SK-N-MC (cell line): ENCODE measurements around the gene PC.

Experiments
- DNase-seq: peaks from one replicate; pipeline ENCODE4 v3.0.0-alpha.2; 2011; ENCODE audit warnings: low read depth, low spot score
- H3K27ac ChIP-seq: fragments of 200-600 bp; sonication (generic); 2 replicates; pipeline ENCODE4 v1.5.1; 2016; ENCODE audit warnings: mixed run types
- H3K36me3 ChIP-seq: fragments of 200-600 bp; sonication (generic); 2 replicates; pipeline ENCODE4 v1.6.1; 2017; ENCODE audit warnings: antibody characterized with exemption, low read length, mixed read lengths; ENCODE audit not compliant: insufficient read depth
- H3K4me3 ChIP-seq: fragments of 200-600 bp; sonication (generic); 2 replicates; pipeline ENCODE4 v1.5.1; 2016
- H3K9ac ChIP-seq: fragments of 200-600 bp; sonication (generic); 2 replicates; pipeline ENCODE4 v1.8.0; 2017; ENCODE audit warnings: mixed run types, mixed read lengths; ENCODE audit not compliant: insufficient read length
- H3K9me3 ChIP-seq: fragments of 200-600 bp; sonication (generic); 2 replicates; pipeline ENCODE4 v1.6.1; 2017; ENCODE audit warnings: low read depth, mild to moderate bottlenecking, antibody characterized with exemption, low read length, moderate library complexity, mixed read lengths
- EZH2 ChIP-seq: fragments of 200-600 bp; sonication (generic); IDR thresholded peaks from one replicate; pipeline ENCODE4 v1.6.1; 2017; ENCODE audit warnings: antibody characterized with exemption
- FOXP2 ChIP-seq: optimal IDR thresholded peaks from 2 replicates; pipeline ENCODE3; 2011; ENCODE audit warnings: mild to moderate bottlenecking, moderate library complexity; ENCODE audit not compliant: insufficient read depth; ENCODE audit errors: extremely low read length, control extremely low read depth
- POLR2AphosphoS5 ChIP-seq: IDR thresholded peaks from 2 replicates; pipeline ENCODE4 v1.6.1; 2012; ENCODE audit warnings: mild to moderate bottlenecking, low read depth, low read length, borderline replicate concordance

PC gene

DNA sequence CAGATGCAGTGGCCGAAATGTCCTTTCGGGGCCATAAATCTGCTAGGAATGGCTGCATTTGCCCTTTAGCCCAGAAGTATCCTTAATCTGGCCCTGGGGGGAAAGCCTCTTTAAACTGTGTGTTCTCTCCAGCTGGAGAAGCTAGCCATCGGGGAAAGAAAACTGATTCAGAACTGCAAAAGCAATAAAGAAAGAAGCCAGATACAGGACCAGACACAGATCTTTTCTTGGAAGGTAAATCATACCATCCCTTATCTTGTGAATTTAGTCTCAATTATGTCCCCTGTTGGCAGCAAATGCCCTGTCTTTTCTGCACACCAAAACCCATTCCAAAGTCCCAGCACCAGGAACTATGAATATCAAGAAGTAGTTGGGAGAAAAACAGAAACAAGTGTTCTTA is 25.6 kb downstream of the PC start:
- no peak for TF ChIP-seq EZH2
- TF ChIP-seq FOXP2 = no peak
- TF ChIP-seq POLR2AphosphoS5 = no peak
- H3K36me3 ChIP-seq = no peaks in the 10 kb centered on the region
- no peak overlapping the region for H3K9ac ChIP-seq
- DNase-seq = no peak
- no peak overlapping the region for H3K27ac ChIP-seq
- H3K4me3 ChIP-seq = no peak overlapping the region
- H3K9me3 ChIP-seq = no peaks in the 10 kb centered on the region

DNA sequence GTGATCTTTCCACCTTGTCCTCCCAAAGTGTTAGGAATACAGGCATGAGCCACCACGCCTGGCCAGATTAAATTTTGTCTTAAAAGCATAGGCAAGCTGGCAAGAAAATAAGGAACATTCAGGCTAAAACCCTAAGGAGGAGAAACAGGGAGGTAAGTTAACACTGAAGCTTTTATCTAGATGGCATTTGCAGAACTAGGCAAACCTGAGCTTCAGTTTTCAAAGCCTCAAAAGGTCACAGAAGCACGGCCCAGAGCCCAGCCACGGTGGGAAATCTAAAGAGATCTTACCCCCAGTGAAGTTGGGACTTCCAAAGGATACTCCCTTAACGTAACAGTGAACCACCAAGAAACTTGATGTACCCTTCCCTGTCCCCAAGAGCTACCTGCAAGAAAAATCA is 28.4 kb downstream of the PC start:
- no peak for DNase-seq
- no peak overlapping the region for H3K4me3 ChIP-seq
- no peaks in the 10 kb centered on the region for H3K9me3 ChIP-seq
- no peak overlapping the region for H3K27ac ChIP-seq
- TF ChIP-seq POLR2AphosphoS5 = no peak
- no peak for TF ChIP-seq EZH2
- TF ChIP-seq FOXP2 = no peak
- H3K9ac ChIP-seq = no peak overlapping the region
- no peaks in the 10 kb centered on the region for H3K36me3 ChIP-seq

DNA sequence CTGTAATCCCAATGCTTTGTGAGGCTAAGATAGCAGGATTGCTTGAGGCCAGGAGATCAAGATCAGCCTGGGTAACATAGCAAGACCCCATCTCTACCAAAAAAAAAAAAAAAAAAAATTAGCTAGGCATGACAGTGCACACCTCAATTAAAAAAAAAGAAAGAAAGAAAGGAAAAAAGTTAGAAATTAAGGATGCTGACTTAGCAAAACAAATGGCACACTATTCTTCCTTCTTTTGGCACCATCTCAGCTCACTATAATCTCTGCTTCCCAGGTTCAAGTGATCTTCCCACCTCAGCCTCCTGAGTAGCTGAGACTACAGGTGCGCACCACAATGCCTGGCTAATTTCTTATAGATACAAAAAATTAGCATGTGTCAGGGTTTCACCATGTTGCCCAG is 33.9 kb downstream of the PC start:
- Histone ChIP-seq H3K27ac (no peak overlapping the region), H3K9me3 (no peaks in the 10 kb centered on the region)
- TF ChIP-seq POLR2AphosphoS5 = no peak
- TF ChIP-seq EZH2 = no peak
- TF ChIP-seq FOXP2 = no peak

DNA sequence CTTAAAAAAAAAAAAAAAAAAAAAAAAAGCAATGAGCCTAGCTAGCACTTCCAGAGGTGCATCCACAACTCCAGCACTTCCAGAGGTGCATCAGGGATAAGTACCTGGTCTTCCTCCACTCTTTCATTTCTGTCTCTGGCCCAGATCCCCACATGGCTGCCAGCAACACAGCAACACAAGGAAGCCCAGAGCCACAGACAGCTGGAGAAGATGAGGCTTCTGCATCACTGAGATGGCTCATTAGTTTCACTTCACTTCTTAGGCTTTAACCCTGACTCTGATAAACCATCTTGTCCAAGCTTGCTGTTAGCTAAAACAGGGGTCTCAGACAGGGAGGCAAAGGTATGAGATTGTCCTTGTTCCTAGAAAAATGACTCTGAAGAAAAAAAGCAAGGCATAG is 35.6 kb downstream of the PC start:
- H3K9me3 ChIP-seq = no peaks in the 10 kb centered on the region
- H3K9ac ChIP-seq = no peak overlapping the region
- DNase-seq = no peak
- H3K36me3 ChIP-seq = no peaks in the 10 kb centered on the region
- TF ChIP-seq POLR2AphosphoS5 (no peak), EZH2 (no peak), FOXP2 (no peak)
- H3K27ac ChIP-seq = no peak overlapping the region
- H3K4me3 ChIP-seq = no peak overlapping the region

More for the DNA sequence above, 33.9 kb downstream of the PC start:
- Histone ChIP-seq H3K9ac (no peak overlapping the region), H3K4me3 (no peak overlapping the region), H3K36me3 (no peaks in the 10 kb centered on the region)
- DNase-seq = no peak

DNA sequence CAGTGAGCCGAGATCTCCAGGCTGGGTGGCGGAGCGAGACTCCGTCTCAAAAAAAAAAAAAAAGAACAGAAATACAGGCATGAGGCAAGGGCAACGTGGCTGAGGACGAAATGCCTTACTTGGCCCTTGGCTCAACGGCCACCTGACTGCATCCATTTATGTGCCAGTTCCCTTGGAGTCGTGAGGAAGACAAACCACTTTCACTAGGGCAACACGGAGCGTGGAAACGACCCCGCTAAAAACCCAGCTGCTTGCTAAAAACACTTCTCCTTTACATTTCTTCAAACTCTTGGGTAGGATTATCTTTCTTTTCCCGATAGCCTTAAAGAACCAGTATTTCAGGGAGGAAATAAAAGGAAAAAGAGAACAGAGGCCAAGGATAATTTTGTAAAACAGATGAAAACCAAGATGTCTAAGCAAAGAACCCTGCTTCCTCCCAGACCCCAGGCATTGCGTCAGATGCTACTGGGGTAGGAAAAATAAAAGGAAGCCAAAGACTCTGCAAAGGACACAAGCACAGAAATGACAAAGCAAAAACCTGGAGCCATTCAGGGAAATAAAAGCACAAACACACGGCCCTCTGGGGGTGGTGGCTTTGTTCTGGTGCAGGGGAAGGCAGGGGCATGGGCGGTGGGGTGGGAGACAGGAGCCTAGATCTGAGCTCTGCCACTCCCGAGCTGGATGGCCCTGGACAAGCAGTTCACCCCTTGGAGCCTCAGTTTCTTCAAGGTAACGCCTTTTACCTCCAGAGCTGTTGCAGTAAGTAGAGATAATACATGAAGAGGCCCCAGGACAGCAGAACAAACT is 37.0 kb downstream of the PC start:
- Histone ChIP-seq H3K27ac (peak overlapping the region; percentile 33; the same call in 1 of the 2 replicates), H3K36me3 (no peaks in the 10 kb centered on the region), H3K9me3 (no peaks in the 10 kb centered on the region), H3K9ac (no peak overlapping the region), H3K4me3 (no peak overlapping the region)
- no peak for DNase-seq
- no peak for TF ChIP-seq EZH2
- no peak for TF ChIP-seq POLR2AphosphoS5
- no peak for TF ChIP-seq FOXP2

DNA sequence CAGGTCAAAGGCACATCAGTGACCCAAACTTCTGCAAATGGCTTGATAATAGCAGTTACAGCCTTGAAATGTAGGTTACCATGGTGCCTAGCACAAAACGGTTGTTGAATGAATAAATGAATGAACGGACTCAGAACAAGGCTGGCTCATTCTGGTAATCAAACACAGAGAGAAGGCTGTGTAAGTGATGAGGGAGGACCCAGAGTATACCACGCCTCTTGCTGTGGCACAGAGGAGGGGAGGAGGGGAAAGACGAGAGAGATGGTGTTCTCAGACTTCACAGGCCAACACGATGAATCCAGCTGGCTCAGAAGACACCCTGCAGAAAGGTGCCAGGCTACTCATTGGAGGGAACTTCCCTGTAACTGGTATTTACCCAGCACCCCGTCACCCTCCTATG is 38.3 kb downstream of the PC start:
- no peak overlapping the region for H3K4me3 ChIP-seq
- no peaks in the 10 kb centered on the region for H3K9me3 ChIP-seq
- DNase-seq = no peak
- no peak overlapping the region for H3K9ac ChIP-seq
- H3K27ac ChIP-seq = no peak overlapping the region
- TF ChIP-seq FOXP2 = no peak
- TF ChIP-seq POLR2AphosphoS5 = no peak
- no peak for TF ChIP-seq EZH2
- H3K36me3 ChIP-seq = no peaks in the 10 kb centered on the region

DNA sequence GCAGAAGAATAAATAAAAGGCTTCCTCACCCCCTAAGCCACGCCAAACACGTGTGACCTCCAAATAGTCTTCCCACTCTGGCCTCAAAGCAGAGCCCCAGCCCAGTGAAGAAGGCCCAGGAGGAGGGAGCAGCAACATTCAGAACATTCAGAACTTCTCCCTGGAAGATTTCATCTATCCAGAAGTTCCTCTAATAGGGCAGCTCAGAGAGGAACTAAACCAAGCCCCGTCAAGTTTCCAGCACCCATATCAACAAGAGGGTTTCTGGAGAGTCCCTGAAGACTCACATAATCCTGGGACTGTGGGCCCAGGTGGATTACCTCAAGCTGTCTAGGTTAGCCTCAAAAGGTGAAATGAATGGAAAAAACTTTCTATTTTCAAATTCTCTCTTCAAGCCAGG is 39.4 kb downstream of the PC start:
- no peak for DNase-seq
- Histone ChIP-seq H3K36me3 (no peaks in the 10 kb centered on the region), H3K9ac (no peak overlapping the region), H3K27ac (no peak overlapping the region), H3K4me3 (no peak overlapping the region), H3K9me3 (no peaks in the 10 kb centered on the region)
- TF ChIP-seq POLR2AphosphoS5 (no peak), FOXP2 (no peak), EZH2 (no peak)

DNA sequence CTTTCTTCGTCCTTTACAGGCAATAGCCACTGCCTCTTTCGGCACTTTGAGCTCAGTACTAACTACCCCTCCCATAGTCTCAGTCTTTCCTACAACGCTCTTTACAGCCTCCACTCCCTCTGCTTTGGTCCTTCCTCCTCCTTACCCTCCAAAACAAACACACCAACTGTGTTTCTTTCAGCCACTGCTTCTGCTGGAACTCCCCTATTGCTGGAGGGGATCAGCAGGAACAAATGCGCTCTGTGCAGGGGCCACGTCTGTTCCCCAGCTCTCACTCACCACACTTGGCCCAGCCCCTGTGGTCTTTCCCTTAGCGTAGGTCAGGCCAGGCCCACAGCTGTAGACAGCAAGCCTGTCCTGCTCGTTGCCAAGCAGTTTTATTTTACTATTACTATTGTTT is 42.3 kb downstream of the PC start:
- H3K27ac ChIP-seq = no peak overlapping the region
- H3K4me3 ChIP-seq = no peak overlapping the region
- TF ChIP-seq FOXP2 (no peak), EZH2 (no peak), POLR2AphosphoS5 (no peak)
- no peaks in the 10 kb centered on the region for H3K9me3 ChIP-seq
- H3K9ac ChIP-seq = no peak overlapping the region
- no peak for DNase-seq
- no peaks in the 10 kb centered on the region for H3K36me3 ChIP-seq

DNA sequence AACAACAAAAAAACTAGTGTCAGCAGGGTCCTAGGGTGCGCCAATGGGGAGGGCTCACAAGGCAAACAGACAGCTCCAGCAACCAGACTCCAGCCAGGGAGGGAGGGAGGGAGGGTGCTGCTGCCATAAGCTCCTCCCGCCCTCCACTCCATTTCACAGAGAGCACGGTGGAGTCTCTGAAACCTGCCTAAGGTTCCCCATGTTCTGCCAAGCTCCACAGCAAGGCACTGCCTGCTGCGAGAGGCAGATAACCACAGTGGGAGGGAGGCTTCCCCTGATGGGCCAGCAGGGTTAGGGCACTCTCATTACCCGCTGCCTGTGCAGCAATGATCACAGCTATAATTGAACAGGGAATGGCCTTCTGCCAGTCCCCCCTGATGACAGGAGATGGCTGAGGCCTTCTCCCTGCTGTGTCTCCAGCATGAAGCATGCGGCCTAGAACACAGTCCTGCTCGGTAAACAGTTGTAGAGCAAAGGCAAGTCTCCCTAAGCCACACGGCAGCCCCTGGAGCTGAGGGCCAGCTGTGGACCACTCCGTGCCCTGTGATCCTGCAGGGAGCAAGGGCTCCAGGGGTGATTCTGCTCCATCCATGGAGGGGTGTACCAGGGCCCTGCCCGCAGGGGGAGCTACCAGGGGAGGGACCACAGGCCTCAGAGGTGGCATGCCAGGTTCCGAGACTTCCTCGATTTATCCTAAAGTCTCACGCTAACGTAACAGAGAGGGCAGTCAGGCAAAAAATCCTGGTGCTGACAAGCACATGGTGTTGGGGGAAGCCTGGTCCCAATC is 42.9 kb downstream of the PC start:
- H3K9me3 ChIP-seq = no peaks in the 10 kb centered on the region
- no peak for DNase-seq
- no peaks in the 10 kb centered on the region for H3K36me3 ChIP-seq
- H3K9ac ChIP-seq = no peak overlapping the region
- TF ChIP-seq POLR2AphosphoS5 = no peak
- TF ChIP-seq FOXP2 = no peak
- TF ChIP-seq EZH2 = no peak
- no peak overlapping the region for H3K27ac ChIP-seq
- no peak overlapping the region for H3K4me3 ChIP-seq
